22Rv1 (cell line): ENCODE results near the gene MTFMT.

Source experiments
- H3K27ac ChIP-seq: fragments of 450-650 bp; 2 replicates; pipeline ENCODE4 v1.5.1; 2017
- ZFX ChIP-seq: fragments of 450-650 bp; IDR thresholded peaks from 2 replicates; pipeline ENCODE4 v1.6.1; 2017; ENCODE audit warnings: antibody characterized with exemption, borderline replicate concordance
- TF ChIP-seq, protein P1 (sequence below): fragments of 450-650 bp; IDR thresholded peaks from 2 replicates; pipeline ENCODE4 v1.5.1; 2017; ENCODE audit warnings: mild to moderate bottlenecking

MTFMT gene

DNA sequence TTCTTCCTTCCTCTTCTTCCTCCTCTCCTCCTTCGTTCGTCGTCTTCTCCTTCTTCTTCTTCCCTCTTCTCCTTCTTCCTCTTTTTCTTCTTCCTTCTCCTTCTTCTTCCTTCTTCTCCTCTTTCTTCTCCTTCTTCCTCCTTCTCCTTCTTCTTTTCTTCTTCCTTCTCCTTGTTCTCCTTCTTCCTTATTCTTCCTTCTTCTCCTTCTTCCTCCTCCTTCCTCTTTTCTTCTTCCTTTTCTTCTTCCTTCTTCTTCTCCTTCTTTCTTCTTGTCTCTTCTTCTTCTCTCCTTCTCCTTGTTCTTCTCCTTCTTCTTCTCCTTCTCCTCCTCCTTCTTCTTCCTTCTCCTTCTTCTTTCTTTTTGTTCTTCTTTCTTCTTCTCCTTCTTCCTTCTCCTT lies 75.0 kb downstream of the MTFMT start:
- no peak for TF ChIP-seq ZFX
- TF ChIP-seq, protein P1, sequence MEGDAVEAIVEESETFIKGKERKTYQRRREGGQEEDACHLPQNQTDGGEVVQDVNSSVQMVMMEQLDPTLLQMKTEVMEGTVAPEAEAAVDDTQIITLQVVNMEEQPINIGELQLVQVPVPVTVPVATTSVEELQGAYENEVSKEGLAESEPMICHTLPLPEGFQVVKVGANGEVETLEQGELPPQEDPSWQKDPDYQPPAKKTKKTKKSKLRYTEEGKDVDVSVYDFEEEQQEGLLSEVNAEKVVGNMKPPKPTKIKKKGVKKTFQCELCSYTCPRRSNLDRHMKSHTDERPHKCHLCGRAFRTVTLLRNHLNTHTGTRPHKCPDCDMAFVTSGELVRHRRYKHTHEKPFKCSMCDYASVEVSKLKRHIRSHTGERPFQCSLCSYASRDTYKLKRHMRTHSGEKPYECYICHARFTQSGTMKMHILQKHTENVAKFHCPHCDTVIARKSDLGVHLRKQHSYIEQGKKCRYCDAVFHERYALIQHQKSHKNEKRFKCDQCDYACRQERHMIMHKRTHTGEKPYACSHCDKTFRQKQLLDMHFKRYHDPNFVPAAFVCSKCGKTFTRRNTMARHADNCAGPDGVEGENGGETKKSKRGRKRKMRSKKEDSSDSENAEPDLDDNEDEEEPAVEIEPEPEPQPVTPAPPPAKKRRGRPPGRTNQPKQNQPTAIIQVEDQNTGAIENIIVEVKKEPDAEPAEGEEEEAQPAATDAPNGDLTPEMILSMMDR: no peak
- no peak overlapping the region for H3K27ac ChIP-seq

DNA sequence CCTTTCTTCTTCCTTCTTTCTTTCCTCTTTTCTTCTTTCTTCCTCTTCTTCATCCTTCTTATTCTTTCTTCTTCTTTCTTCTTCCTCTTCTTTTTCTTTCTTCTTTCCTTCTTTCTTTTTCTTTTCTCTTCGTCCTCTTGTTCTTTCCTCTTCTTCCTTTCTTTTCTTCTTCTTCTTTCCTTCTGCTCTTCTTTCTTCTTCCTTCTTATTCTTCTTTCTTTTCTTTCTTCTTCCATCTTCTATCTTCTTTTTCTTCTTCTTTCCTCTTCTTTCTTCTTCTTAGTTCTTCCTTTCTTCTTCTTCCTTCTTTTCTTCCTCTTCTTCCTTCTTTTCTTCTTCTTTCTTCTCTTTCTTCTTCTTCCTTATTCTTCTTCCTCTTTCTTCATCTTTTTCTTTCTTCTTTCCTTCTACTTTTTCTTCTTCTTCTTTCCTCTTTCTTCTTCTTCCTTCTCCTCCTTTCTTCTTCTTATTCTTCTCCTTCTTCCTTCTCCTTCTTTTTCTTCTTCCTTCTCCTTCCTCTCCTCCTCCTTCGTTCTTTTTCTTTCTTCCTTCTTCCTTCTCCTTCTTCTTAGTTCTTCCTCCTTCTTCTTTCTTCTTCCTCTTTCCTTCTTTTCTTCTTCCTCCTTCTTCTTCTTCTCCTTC lies 77.5 kb downstream of the MTFMT start:
- TF ChIP-seq, protein P1: no peak
- no peak for TF ChIP-seq ZFX
- no peak overlapping the region for H3K27ac ChIP-seq
